PC-9 (cell line): ENCODE measurements around the gene CDH15. TPM values are rescaled to one million over a fixed set of nuclear protein-coding genes. Genes with fewer than 3 reads are reported as not detected.

ENCODE experiments used
- BruUV-seq: library from RNA; stranded (reverse); fragments of 400-500 nt; replicated peaks from 2 replicates; lab custom pipeline; 2021; lab: Mats Ljungman, UMichigan
- CTCF ChIA-PET: fragments of 300-600 bp; sonication (Branson Sonifier 250); formaldehyde crosslinking; loops from one replicate; lab custom pipeline; 2022; ENCODE audit warnings: antibody characterized with exemption; lab: Charles Lee
- POLR2A ChIA-PET: fragments of 300-600 bp; sonication (Branson Sonifier 250); formaldehyde crosslinking; loops from one replicate; lab custom pipeline; 2022; ENCODE audit warnings: antibody characterized with exemption; ENCODE audit not compliant: unreplicated experiment; lab: Charles Lee
- DNase-seq, 2 experiments: peaks; one replicate each; pipeline versions ENCODE4 v3.0.0 to v3.0.0-alpha.2; 2015 to 2022; ENCODE audit warnings: mixed read lengths in 1 of 2
- H2AFZ ChIP-seq: fragments of 200-600 bp; sonication (generic); 2 replicates; pipeline ENCODE4 v1.8.1; 2017; ENCODE audit warnings: antibody characterized with exemption
- H3F3A ChIP-seq: fragments of 200-600 bp; sonication (generic); 2 replicates; pipeline ENCODE4 v1.8.1; 2017; ENCODE audit warnings: antibody characterized with exemption, mild to moderate bottlenecking, low read depth; ENCODE audit not compliant: insufficient read depth
- H3K27ac ChIP-seq: fragments of 200-600 bp; sonication (generic); 2 replicates; pipeline ENCODE4 v1.6.1; 2016; ENCODE audit warnings: mixed run types
- H3K27me3 ChIP-seq: fragments of 200-600 bp; sonication (generic); 2 replicates; pipeline ENCODE4 v1.6.1; 2016; ENCODE audit warnings: low read depth, mixed run types; ENCODE audit not compliant: insufficient read depth
- H3K36me3 ChIP-seq: fragments of 200-600 bp; sonication (generic); 2 replicates; pipeline ENCODE4 v1.6.1; 2016; ENCODE audit warnings: low read depth, mixed run types
- H3K4me1 ChIP-seq: fragments of 200-600 bp; sonication (generic); replicated peaks from 2 replicates; pipeline ENCODE4 v1.6.1; 2016; ENCODE audit warnings: mixed run types; ENCODE audit not compliant: insufficient read depth
- H3K4me2 ChIP-seq: fragments of 200-600 bp; sonication (generic); 2 replicates; pipeline ENCODE4 v1.6.1; 2017; ENCODE audit warnings: mixed run types
- H3K4me3 ChIP-seq: fragments of 200-600 bp; sonication (generic); 2 replicates; pipeline ENCODE4 v1.6.1; 2016; ENCODE audit warnings: mixed run types
- H3K79me2 ChIP-seq: fragments of 200-600 bp; sonication (generic); 2 replicates; pipeline ENCODE4 v1.6.1; 2017; ENCODE audit warnings: low read depth, mixed run types
- H3K9me2 ChIP-seq: fragments of 200-600 bp; sonication (generic); 2 replicates; pipeline ENCODE4 v1.8.1; 2017; ENCODE audit warnings: mild to moderate bottlenecking; ENCODE audit not compliant: insufficient read depth
- H3K9me3 ChIP-seq: fragments of 200-600 bp; sonication (generic); 2 replicates; pipeline ENCODE4 v1.8.1; 2016; ENCODE audit warnings: low read depth; ENCODE audit not compliant: insufficient read depth
- H4K20me1 ChIP-seq: fragments of 200-600 bp; sonication (generic); 2 replicates; pipeline ENCODE4 v1.8.1; 2017; ENCODE audit not compliant: insufficient read depth
- EZH2 ChIP-seq: fragments of 200-600 bp; sonication (generic); IDR thresholded peaks from 2 replicates; pipeline ENCODE4 v1.8.0; 2017; ENCODE audit warnings: antibody characterized with exemption, low read depth
- intact Hi-C: fragments of 100-400 bp; cut with micrococcal nuclease; formaldehyde crosslinking; loops from one replicate; pipeline ENCODE4 v1.10.0; 2022; ENCODE audit not compliant: unreplicated experiment
- total RNA-seq: library from RNA; stranded (reverse); gene quantifications from 2 replicates; pipeline ENCODE4 v1.2.3, GENCODE V29; 2021
- TF ChIP-seq, protein P1 (sequence below): fragments of 200-600 bp; sonication (generic); conservative IDR thresholded peaks from 2 replicates; pipeline ENCODE4 v1.6.1; 2017; ENCODE audit warnings: mixed run types, antibody characterized with exemption, mild to moderate bottlenecking, moderate library complexity

Gene CDH15
- total RNA-seq, 1 experiment from 2014 or later = not detected

DNA sequence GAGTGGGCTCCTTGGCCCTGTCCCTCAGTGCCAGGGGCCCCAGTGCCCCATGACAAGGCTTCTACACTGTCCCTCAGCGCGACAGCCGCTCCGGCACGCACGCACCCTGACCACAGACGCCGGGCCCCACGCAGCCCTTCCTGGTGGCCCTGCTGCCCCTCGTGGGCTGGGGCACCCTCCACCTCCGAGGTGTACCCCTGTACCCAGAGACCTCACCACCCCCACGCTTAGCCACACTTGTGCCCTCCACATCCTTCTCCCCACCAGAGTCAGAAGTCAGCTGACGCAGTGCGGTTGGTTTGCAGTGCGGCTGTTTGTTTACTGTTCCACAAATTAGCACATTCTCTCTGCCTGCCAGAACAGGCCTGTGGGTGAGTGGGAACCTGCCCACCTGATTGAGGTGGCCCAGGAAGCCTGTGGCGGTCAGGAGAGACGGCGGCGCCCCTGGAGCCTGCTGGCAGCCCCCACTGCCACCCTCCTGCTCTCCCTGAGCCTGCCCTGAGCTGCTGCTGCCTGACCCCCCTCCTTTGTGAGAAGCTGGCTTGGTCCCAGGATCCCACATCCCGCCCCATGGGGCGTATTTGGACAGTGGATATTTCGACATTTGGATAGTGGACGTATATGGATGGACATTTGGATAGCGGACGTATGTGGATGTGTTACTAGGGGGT lies 38.0 kb upstream of the CDH15 start:
- Histone ChIP-seq H3K9me3 (no peaks in the 10 kb centered on the region), H3K36me3 (peaks cover 12% of the 10 kb centered on the region), H3K79me2 (no peaks in the 10 kb centered on the region), H4K20me1 (no peaks in the 10 kb centered on the region; the same call in 1 of the 2 replicates), H3K9me2 (no peaks in the 10 kb centered on the region), H3K4me1 (no peaks in the 10 kb centered on the region), H3K27me3 (no peaks in the 10 kb centered on the region), H3K27ac (no peak overlapping the region), H2AFZ (no peak overlapping the region), H3K4me3 (no peak overlapping the region), H3F3A (no peaks in the 10 kb centered on the region), H3K4me2 (no peak overlapping the region)
- DNase-seq = no peak
- BruUV-seq = no TSS peak
- ChIA-PET POLR2A (no interaction called here), CTCF (no interaction called here)
- TF ChIP-seq EZH2 = no peak
- TF ChIP-seq, protein P1, sequence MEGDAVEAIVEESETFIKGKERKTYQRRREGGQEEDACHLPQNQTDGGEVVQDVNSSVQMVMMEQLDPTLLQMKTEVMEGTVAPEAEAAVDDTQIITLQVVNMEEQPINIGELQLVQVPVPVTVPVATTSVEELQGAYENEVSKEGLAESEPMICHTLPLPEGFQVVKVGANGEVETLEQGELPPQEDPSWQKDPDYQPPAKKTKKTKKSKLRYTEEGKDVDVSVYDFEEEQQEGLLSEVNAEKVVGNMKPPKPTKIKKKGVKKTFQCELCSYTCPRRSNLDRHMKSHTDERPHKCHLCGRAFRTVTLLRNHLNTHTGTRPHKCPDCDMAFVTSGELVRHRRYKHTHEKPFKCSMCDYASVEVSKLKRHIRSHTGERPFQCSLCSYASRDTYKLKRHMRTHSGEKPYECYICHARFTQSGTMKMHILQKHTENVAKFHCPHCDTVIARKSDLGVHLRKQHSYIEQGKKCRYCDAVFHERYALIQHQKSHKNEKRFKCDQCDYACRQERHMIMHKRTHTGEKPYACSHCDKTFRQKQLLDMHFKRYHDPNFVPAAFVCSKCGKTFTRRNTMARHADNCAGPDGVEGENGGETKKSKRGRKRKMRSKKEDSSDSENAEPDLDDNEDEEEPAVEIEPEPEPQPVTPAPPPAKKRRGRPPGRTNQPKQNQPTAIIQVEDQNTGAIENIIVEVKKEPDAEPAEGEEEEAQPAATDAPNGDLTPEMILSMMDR = no peak
- intact Hi-C loops = no loop called here

DNA sequence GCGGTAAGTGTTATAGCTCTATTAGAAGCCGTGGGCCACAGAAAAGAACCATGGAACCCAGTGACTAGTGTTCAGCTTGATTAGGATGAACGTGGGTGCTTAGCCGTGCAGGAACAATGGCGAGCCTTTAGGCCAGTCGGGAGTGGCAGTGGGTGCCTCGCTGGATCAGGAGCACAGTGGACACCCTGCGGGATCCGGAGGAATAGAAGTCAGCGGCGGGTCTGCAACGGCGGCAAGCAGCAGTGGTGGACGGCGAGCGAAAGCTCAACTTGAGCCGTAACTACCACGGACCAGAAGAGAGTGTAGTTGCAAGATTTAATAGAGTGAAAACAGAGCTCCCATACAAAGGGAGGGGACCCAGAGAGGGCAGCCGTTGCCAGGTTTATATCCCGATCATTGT lies 37.3 kb upstream of the CDH15 start:
- no peak for TF ChIP-seq EZH2
- TF ChIP-seq, protein P1 = no peak
- H3K9me3 ChIP-seq = no peaks in the 10 kb centered on the region
- H3K4me3 ChIP-seq = no peak overlapping the region
- no peaks in the 10 kb centered on the region for H3K9me2 ChIP-seq
- no peaks in the 10 kb centered on the region; the same call in 1 of the 2 replicates for H4K20me1 ChIP-seq
- H3K4me2 ChIP-seq = no peak overlapping the region
- intact Hi-C loops = no loop called here
- H3K27ac ChIP-seq = no peak overlapping the region
- no peak for DNase-seq
- H3K27me3 ChIP-seq = no peaks in the 10 kb centered on the region
- H3K79me2 ChIP-seq = no peaks in the 10 kb centered on the region
- peaks cover 9% of the 10 kb centered on the region for H3K36me3 ChIP-seq
- H2AFZ ChIP-seq = no peak overlapping the region
- ChIA-PET POLR2A (no interaction called here), CTCF (no interaction called here)
- no peaks in the 10 kb centered on the region for H3K4me1 ChIP-seq
- no peaks in the 10 kb centered on the region for H3F3A ChIP-seq
- BruUV-seq = no TSS peak

DNA sequence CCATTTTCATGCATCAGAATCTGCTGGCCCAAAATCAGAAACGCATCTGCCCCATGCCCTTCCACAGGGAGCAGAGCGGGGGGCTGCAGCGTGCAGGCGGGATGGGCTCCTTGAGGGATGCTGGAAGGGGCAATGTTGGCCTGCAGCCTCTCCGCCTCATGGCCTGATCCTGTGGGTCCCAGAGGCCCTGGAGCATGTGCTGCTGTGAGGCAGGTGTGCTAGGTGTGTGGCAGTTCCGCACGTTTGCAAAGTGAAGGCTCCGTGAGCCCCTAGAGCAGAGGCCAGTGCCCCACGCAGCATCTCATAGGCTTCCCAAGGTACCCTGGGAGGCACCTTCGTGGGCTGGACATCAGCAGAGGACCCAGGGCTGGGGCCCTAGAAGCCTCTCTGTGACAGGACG lies 36.4 kb upstream of the CDH15 start:
- no TSS peak for BruUV-seq
- H3K4me3 ChIP-seq = no peak overlapping the region
- H3K9me3 ChIP-seq = no peaks in the 10 kb centered on the region
- POLR2A ChIA-PET = no interaction called here
- no peaks in the 10 kb centered on the region for H3K79me2 ChIP-seq
- H3K36me3 ChIP-seq = peaks cover under 1% of the 10 kb centered on the region; the same call in 1 of the 2 replicates
- no peak overlapping the region for H3K4me2 ChIP-seq
- CTCF ChIA-PET = no interaction called here
- H2AFZ ChIP-seq = no peak overlapping the region
- no peak for DNase-seq
- no peak overlapping the region for H3K27ac ChIP-seq
- TF ChIP-seq, protein P1 = no peak
- TF ChIP-seq EZH2 = no peak
- intact Hi-C loops = no loop called here
- no peaks in the 10 kb centered on the region for H3K27me3 ChIP-seq
- H3F3A ChIP-seq = no peaks in the 10 kb centered on the region
- no peaks in the 10 kb centered on the region; the same call in 1 of the 2 replicates for H4K20me1 ChIP-seq
- no peaks in the 10 kb centered on the region for H3K4me1 ChIP-seq
- H3K9me2 ChIP-seq = no peaks in the 10 kb centered on the region
